CD4-positive, alpha-beta T cell treated with Interleukin-4 for 4 hours (primary cell): ENCODE data around the gene MTR.

Experiments
- DNase-seq: peaks from one replicate; pipeline ENCODE4 v3.0.0-alpha.2; 2020

MTR gene

DNA sequence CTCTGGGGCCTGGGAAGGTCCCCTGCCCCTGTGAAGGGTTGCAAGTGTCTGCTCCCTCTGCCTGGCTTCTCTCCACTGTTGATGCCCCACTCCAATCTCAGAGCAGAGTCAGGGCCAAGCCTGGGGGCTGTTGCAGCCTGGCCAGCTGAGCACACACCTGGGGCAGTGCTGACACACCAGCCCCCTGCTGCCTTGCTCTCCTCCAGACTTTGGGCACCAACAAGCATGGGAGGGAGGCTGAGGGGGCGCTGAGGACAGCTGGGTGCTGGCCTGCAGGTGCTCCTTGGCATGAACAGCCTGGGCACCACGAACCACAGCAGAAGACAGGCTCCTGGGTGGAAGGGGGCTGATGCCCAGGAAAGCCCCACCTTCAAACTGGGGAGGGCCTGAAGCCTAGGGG lies 9.6 kb upstream of the MTR start:
- no peak for DNase-seq

- no peak for DNase-seq
These were observed 8.6 kb upstream of the MTR start for GRCh38 chr1:236786453-236786852.

GRCh38 chr1:236794585-236795034 lies 482 bp upstream of the MTR start:
- DNase-seq, result no peak

DNA sequence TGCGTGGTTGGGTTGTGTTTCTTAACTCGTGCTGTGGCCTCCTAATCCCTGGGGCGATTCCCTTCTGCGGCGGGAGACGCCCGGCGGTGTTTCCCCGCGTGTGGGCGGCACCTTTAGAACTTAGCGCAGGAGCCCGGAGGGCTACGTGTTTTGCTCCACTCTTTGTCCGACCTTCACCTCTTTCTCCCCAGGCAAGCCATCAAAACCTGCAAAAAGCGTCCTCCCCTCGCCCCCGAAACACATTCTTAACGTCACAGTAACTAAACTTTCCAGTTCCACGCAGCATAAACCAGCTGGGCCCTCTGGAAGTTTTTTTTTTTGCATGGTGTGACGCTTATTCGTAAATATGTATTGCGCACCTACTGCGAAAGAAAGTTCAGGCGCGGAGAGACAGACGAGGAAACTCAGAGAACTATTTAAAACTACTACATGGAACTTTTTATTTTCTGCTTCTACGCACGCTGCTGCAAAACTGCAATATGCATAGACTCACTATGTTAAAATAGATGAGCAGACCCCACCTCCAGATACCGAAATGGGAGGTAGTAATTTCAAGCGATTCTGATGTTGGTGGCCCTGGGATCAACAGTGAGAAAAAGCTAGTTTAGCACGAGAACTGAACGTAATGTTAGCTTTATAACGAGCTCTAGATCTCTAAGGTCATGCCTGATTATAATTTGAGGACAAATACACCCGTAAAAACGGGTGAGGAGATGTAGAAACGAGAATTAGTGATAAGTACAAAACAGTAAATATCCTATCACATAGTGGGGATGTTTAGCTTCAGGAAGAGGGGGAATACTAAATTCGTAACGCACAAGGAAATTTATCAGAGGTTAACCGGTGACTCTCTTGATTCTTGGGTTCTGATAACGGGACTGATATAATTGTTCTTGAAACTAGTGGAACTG lies 920 bp downstream of the MTR start:
- no peak for DNase-seq

DNA sequence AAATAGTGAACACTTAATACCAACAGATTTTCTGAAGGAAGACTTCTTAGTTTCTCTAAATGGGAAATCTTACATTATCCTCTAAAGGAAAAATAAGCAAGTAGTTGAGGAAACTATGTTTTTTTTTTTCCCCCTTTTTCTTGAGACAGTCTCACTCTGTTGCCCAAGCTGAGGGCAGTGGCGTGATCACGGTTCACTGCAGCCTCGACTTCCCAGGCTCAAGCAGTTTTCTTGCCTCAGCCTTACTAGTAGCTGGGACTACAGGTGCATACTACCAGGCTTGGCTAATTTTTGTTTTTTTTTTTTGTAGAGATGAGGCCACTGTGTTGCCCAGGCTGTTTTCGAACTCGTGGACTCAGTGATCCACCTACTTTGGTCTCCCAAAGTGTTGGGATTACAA lies 3.9 kb downstream of the MTR start:
- DNase-seq, result no peak

DNA sequence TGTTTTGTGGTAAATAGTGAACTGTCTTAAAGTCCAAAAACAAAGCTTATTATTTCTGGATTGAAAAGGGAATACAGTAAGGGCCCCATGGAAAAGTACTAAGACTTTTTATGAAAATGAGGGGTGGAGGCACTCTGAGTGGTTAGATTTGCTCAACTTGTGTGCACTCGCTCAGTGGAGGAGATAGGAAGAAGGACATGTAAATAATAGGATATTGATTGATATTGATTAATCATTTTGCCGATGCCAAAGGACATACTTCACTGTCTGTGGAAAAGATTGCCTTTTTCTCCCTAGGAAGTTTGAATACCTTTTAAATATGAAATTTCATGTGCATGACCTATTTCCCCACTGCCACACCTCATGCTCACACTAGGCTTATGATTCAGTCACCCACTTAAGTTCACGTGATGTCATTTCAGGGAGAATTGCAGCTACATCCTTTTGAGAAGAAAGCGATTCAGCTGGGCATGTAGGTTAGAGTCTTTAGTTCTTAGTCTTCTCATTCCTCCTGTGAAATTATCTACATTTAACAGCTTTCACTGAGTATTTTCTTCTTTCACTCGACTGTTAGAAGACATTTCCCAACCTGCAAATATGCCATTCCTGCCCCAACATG lies 5.0 kb downstream of the MTR start:
- no peak for DNase-seq

- no peak for DNase-seq
These were observed 5.5 kb downstream of the MTR start for GRCh38 chr1:236800623-236801022.

DNA sequence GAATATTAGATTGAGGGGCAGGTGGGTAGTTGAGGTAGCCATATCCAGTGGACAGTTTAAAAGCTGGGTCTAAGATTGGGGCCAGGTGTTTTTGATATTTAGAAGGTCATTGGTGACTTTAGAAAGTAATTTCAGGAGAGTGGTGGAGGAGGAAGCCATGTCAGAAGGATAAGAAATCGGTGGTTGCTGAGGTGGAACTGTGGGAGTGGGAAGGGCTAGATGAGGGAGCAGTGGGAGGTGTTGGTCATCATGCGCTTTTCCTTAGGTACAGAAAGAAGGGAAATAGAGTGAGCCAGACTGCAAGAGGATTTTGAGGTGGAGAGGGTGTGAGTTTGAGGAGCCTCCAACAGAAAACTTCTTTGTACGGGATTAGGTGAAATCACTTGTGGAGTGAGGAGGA lies 7.2 kb downstream of the MTR start:
- no peak for DNase-seq

GRCh38 chr1:236806634-236807033 lies 11.5 kb downstream of the MTR start:
- no peak for DNase-seq

GRCh38 chr1:236808005-236808404 lies 12.9 kb downstream of the MTR start:
- DNase-seq, result no peak

DNA sequence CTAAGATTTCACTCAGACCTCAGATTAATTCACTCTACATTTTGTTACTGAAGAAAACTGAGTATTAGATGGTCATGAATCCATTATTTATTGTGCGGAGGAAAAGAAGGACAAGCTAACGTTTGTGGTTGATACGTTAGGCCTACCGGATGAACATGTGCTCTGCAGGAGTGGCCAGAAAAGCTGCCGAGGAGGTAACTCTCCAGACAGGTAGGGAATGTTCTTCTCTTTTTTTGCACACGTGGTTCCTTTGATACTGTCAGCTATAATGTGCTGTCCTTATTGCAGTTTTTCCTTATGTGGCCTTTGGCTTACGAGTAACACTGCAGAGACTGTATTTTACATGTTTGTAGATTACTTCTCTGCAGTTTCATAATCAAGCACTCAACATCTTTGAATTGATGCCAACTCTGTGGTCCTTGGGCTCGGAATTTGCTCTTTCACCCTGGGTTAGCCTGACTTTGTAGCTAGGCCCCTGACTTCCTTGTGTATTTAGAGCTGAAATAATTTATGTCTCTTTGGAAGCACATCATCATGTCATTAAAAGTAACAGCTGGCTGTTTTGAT lies 13.6 kb downstream of the MTR start:
- no peak for DNase-seq

DNA sequence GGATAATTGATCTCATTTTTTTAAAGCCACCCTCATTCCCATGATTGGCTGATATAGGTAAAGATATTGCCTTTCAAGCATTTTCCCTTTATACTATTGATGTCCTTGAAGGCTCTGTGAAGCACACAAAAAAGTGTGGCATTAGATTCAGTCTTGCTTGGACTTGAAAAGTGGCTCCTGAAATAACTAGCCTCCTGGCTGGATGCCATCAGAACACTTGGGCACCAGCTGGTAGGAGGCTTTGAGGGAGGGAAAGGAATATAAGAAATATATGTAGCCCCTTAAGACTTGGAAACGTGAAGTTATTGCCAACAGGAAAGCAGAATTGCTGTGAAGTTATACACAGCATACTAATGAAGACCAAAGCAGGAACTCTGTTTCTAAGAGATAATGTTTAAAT lies 14.1 kb downstream of the MTR start:
- no peak for DNase-seq

DNA sequence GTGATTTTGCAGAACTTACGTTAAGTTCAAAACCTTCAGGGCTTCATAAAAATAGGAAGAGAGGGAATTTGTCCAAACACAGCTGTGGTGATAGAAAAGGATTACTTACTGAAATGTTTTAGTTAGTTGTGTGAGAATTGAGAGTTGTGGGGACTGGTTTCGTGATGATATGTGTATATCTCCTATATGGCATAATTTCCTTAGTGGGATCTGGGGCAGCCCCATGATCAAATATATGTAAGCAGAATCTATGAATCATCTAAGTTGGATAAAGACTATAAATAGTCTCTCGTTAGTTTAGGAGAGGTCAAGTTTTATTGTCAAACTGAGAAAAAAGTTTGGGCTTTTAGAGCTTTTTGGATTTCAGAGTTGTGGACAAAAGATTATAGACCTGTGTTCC lies 14.9 kb downstream of the MTR start:
- no peak for DNase-seq

GRCh38 chr1:236812334-236813030 lies 17.4 kb downstream of the MTR start:
- DNase-seq, result no peak

- DNase-seq, result no peak
These were observed 20.8 kb downstream of the MTR start for GRCh38 chr1:236815941-236816340.

GRCh38 chr1:236819856-236820255 lies 24.8 kb downstream of the MTR start:
- DNase-seq, result no peak

DNA sequence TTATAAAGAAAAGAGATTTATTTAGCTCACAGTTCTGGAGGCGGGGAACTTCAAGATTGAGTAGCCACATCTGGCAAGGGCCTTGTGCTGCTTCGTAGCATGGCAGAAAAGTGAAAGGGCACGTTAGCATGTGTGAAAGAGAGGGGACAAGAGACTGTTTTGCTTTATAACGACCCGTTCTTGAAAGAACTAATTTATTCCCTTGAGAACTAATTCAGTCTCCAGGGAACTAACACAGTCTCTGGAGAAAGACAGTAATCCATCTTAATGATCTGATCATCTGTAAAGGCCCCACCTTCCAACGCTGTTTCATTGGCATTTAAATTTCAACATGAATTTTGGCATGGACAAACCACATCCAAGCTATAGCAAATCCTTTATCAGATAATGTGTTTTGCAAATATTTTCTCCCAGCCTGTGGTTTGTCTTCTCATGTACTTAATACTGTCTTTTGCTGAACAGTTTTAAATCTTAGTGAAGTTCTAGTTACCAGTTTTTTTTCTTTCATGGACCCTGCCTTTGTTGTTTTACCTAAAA lies 26.1 kb downstream of the MTR start:
- no peak for DNase-seq

DNA sequence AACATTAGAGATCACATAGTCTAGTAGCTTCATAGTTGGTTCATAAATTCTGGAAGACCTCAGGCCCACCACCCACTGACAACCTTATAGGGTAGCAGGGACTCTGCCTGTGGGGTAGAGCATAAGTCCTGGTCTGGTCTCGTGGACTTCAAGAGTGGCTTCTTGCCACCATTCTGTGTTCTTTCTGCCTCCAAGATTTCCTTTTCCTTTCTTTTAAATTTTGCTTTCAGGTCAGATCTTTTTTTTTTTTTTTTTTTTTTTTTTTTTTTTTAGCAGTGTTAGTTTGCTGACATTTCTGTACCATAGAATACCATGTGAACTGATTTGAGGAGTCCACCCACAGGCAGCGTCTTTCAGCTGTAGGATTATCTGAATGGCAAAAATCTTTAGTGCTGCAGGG lies 28.5 kb downstream of the MTR start:
- no peak for DNase-seq

DNA sequence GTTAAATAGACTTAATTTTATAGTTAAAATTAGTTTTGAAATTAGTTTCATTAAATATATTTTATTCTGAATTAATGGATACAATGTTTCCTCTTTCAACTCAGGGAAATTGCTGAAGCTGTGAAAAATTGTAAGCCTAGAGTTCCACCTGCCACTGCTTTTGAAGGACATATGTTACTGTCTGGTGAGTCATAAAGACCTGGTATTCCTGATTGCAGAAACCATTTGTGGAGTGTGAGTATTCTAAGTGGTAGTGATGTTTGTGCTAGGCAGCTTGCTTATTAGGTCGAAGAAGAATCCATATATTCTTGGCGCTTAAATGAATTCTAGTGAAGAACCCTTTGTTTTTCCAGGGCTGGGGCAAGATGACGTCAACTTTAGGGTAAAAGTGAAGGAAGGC lies 34.0 kb downstream of the MTR start:
- DNase-seq, result no peak

GRCh38 chr1:236830116-236830515 lies 35.0 kb downstream of the MTR start:
- DNase-seq, result no peak

DNA sequence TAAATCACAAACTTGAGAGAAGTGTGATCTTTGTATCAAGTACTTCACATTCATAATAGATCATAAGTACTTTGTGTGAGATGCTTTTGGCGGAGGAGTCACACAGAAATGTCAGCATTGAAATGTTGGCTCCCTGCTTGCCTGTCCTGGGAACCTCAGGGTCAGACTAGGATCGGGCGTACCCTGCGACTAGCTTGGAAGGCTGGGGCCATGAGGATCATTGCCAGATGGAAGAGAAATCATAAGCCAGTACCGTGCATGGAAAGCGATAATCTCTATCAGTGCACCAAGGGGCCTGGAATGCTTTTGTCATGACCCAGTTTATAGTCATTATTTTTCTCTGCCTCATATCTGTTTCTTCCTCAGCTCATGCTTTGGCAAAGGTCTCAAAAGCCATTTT lies 35.5 kb downstream of the MTR start:
- no peak for DNase-seq

GRCh38 chr1:236833575-236833974 lies 38.5 kb downstream of the MTR start:
- DNase-seq, result no peak

- DNase-seq, result no peak
These were observed 39.8 kb downstream of the MTR start for GRCh38 chr1:236834876-236835275.
